H1 (cell line): ENCODE data around the gene CMTR1. TPM values are rescaled to one million over a fixed set of nuclear protein-coding genes. Genes with fewer than 3 reads are reported as not detected.
A peak's percentile ranks its signal among the peaks of the same experiment; 100 is the strongest.

Experiments
- CTCF ChIA-PET: fragments of 300-600 bp; sonication (Branson Sonifier 250); formaldehyde crosslinking; loops from one replicate; lab custom pipeline; 2021; ENCODE audit not compliant: partially characterized antibody; lab: Charles Lee
- POLR2A ChIA-PET: fragments of 300-600 bp; sonication (Branson Sonifier 250); formaldehyde crosslinking; loops from one replicate; lab custom pipeline; 2021; ENCODE audit warnings: inconsistent platforms; ENCODE audit not compliant: partially characterized antibody; lab: Charles Lee
- DNase-seq, 2 experiments: peaks; one replicate each; pipeline versions ENCODE4 v3.0.0 to v3.0.0-alpha.2; 2010 to 2022; ENCODE audit warnings: low spot score in 2 of 2, low read depth in 1 of 2, mixed read lengths in 1 of 2
- FAIRE-seq: peaks from 2 replicates; lab custom pipeline; 2011; peaks lifted over from hg19 to GRCh38; lab: Jason Lieb, UNC
- H2AFZ ChIP-seq: 2 replicates; pipeline ENCODE4 v1.8.1; 2012; ENCODE audit warnings: low read length, inconsistent platforms
- H2AK5ac ChIP-seq: 2 replicates; pipeline ENCODE4 v1.6.1; 2013; ENCODE audit warnings: low read depth, low read length
- H2BK120ac ChIP-seq: replicated peaks from 2 replicates; pipeline ENCODE3; 2013; ENCODE audit warnings: low read depth, low read length, inconsistent platforms
- H2BK12ac ChIP-seq: 2 replicates; pipeline ENCODE4 v1.6.1; 2013; ENCODE audit warnings: low read depth, low read length
- H2BK15ac ChIP-seq: 2 replicates; pipeline ENCODE4 v1.6.1; 2013; ENCODE audit warnings: low read length
- H2BK20ac ChIP-seq: 2 replicates; pipeline ENCODE4 v1.6.1; 2013; ENCODE audit warnings: low read length
- H2BK5ac ChIP-seq: 2 replicates; pipeline ENCODE4 v1.6.1; 2013; ENCODE audit warnings: low read depth, low read length
- H3K14ac ChIP-seq: 2 replicates; pipeline ENCODE4 v1.6.1; 2013; ENCODE audit warnings: inconsistent platforms; ENCODE audit not compliant: insufficient read length
- H3K18ac ChIP-seq: 2 replicates; pipeline ENCODE4 v1.6.1; 2013; ENCODE audit warnings: low read length; ENCODE audit errors: extremely low read depth
- H3K23ac ChIP-seq: 2 replicates; pipeline ENCODE4 v1.6.1; 2013; ENCODE audit warnings: inconsistent platforms; ENCODE audit not compliant: insufficient read length
- H3K23me2 ChIP-seq: 2 replicates; pipeline ENCODE4 v1.6.1; 2013; ENCODE audit warnings: low read depth, low read length
- H3K27ac ChIP-seq: 2 replicates; pipeline ENCODE4 v1.6.1; 2011; ENCODE audit warnings: low read depth, low read length, inconsistent platforms
- H3K27me3 ChIP-seq, 4 experiments: replicated peaks in 1 of 4; 1 replicate in 1 of 4; 2 replicates in 3 of 4; pipeline versions ENCODE4 v1.6.1 to v1.8.1; 2011 to 2013; ENCODE audit warnings: low read length in 3 of 4, mild to moderate bottlenecking in 3 of 4, inconsistent platforms in 2 of 4, mixed read lengths in 2 of 4, moderate library complexity in 1 of 4; ENCODE audit not compliant: control insufficient read depth in 3 of 4, insufficient read depth in 3 of 4; ENCODE audit errors: extremely low read depth in 1 of 4
- H3K36me3 ChIP-seq, 4 experiments: 2 replicates each; pipeline versions ENCODE4 v1.6.1 to v1.8.1; 2011 to 2013; ENCODE audit warnings: mild to moderate bottlenecking in 4 of 4, low read length in 3 of 4, moderate library complexity in 2 of 4, control low read depth in 1 of 4, inconsistent platforms in 1 of 4; ENCODE audit not compliant: insufficient read depth in 4 of 4, control insufficient read depth in 2 of 4
- H3K4ac ChIP-seq: replicated peaks from 2 replicates; pipeline ENCODE3; 2013; ENCODE audit warnings: low read length, low read depth, mixed read lengths, inconsistent platforms; ENCODE audit not compliant: insufficient read length
- H3K4me1 ChIP-seq, 4 experiments: replicated peaks in 1 of 4; 1 replicate in 1 of 4; 2 replicates in 3 of 4; pipeline versions ENCODE4 v1.6.1 to v1.8.1; 2011 to 2013; ENCODE audit warnings: low read length in 3 of 4, inconsistent platforms in 2 of 4, mixed read lengths in 1 of 4; ENCODE audit not compliant: insufficient read depth in 4 of 4, control insufficient read depth in 3 of 4
- H3K4me2 ChIP-seq, 2 experiments: 2 replicates each; pipeline versions ENCODE4 v1.6.1 to v1.8.1; 2011 to 2013; ENCODE audit warnings: low read depth in 2 of 2, low read length in 2 of 2, control low read depth in 1 of 2, inconsistent platforms in 1 of 2, mild to moderate bottlenecking in 1 of 2; ENCODE audit not compliant: insufficient read depth in 1 of 2
- H3K4me3 ChIP-seq, 4 experiments: fragments of 200-600, 300-600 bp in 1 of 4; sonication (generic), shearing (Covaris generic), sonication (Bioruptor Twin) in 1 of 4; 2 replicates each; pipeline versions ENCODE4 v1.5.1 to v1.8.1; 2011 to 2016; ENCODE audit warnings: low read length in 4 of 4, low read depth in 3 of 4, control low read depth in 2 of 4, inconsistent platforms in 2 of 4, mild to moderate bottlenecking in 2 of 4, mixed read lengths in 1 of 4, moderate library complexity in 1 of 4; ENCODE audit not compliant: insufficient read depth in 2 of 4; ENCODE audit errors: extremely low read depth in 1 of 4
- H3K56ac ChIP-seq: replicated peaks from 2 replicates; pipeline ENCODE3; 2013; ENCODE audit warnings: low read depth, mild to moderate bottlenecking, mixed read lengths, low read length, inconsistent platforms; ENCODE audit not compliant: insufficient read length
- H3K79me1 ChIP-seq: 2 replicates; pipeline ENCODE4 v1.6.1; 2013; ENCODE audit warnings: low read depth, low read length, control low read depth
- H3K79me2 ChIP-seq, 2 experiments: 2 replicates each; pipeline versions ENCODE4 v1.6.1 to v1.8.1; 2012 to 2013; ENCODE audit warnings: low read length in 2 of 2, mild to moderate bottlenecking in 2 of 2, inconsistent platforms in 1 of 2; ENCODE audit not compliant: insufficient read depth in 2 of 2, control insufficient read depth in 1 of 2
- H3K9ac ChIP-seq, 4 experiments: replicated peaks in 1 of 4; 1 replicate in 1 of 4; 2 replicates in 3 of 4; pipeline versions ENCODE4 v1.6.1 to v1.8.1; 2011 to 2013; ENCODE audit warnings: low read depth in 3 of 4, low read length in 3 of 4, control low read depth in 2 of 4, mild to moderate bottlenecking in 2 of 4, moderate library complexity in 2 of 4, inconsistent platforms in 1 of 4; ENCODE audit errors: extremely low read depth in 1 of 4
- H3K9me3 ChIP-seq, 2 experiments: 2 replicates each; pipeline versions ENCODE4 v1.6.1 to v1.8.1; 2012 to 2013; ENCODE audit warnings: mild to moderate bottlenecking in 2 of 2, moderate library complexity in 2 of 2, control low read depth in 1 of 2, inconsistent platforms in 1 of 2, low read depth in 1 of 2, low read length in 1 of 2, mixed read lengths in 1 of 2; ENCODE audit not compliant: insufficient read depth in 2 of 2
- H4K20me1 ChIP-seq, 2 experiments: replicated peaks in 1 of 2; 2 replicates each; pipeline versions ENCODE3 to v1.8.1; 2011 to 2013; ENCODE audit warnings: inconsistent platforms in 2 of 2, low read length in 2 of 2, mild to moderate bottlenecking in 1 of 2; ENCODE audit not compliant: insufficient read depth in 2 of 2, control insufficient read depth in 1 of 2
- H4K5ac ChIP-seq: 2 replicates; pipeline ENCODE4 v1.6.1; 2013; ENCODE audit warnings: low read length, low read depth, mixed read lengths, inconsistent platforms; ENCODE audit not compliant: insufficient read length
- H4K8ac ChIP-seq: 2 replicates; pipeline ENCODE4 v1.8.0; 2013; ENCODE audit warnings: mild to moderate bottlenecking, moderate library complexity, low read length, inconsistent platforms; ENCODE audit not compliant: insufficient read depth; ENCODE audit errors: extremely low read depth
- H4K91ac ChIP-seq: replicated peaks from 2 replicates; pipeline ENCODE3; 2013; ENCODE audit warnings: low read length, mixed read lengths, inconsistent platforms; ENCODE audit not compliant: insufficient read length
- E2F6 ChIP-seq: IDR thresholded peaks from 2 replicates; pipeline ENCODE4 v1.6.1; 2012; ENCODE audit warnings: inconsistent platforms
- RBBP5 ChIP-seq: IDR thresholded peaks from 2 replicates; pipeline ENCODE4 v1.7.1; 2012; ENCODE audit warnings: low read depth, mild to moderate bottlenecking, inconsistent platforms, low read length, moderate library complexity, borderline replicate concordance
- RFX5 ChIP-seq: IDR thresholded peaks from 2 replicates; pipeline ENCODE4 v1.6.1; 2011; ENCODE audit warnings: low read depth, low read length, improper control_type of control experiment, borderline replicate concordance
- RNF2 ChIP-seq: fragments of 200-900, 300-1000 bp; sonication (generic); IDR thresholded peaks from 2 replicates; pipeline ENCODE4 v1.7.1; 2016; ENCODE audit warnings: borderline replicate concordance, low read depth, mild to moderate bottlenecking, antibody characterized with exemption, low read length; ENCODE audit not compliant: poor library complexity, severe bottlenecking; ENCODE audit errors: missing control alignments
- WGBS, 2 experiments: shearing (Covaris generic) in 1 of 2; methylation state at CpG; one replicate each; pipeline versions ENCODE4 v1.1.6 to v1.1.7; 2013 to 2015; ENCODE audit warnings: low lambda C conversion rate in 2 of 2, mixed read lengths in 2 of 2, inconsistent platforms in 1 of 2, low coverage in 1 of 2, missing lambda C conversion rate in 1 of 2; ENCODE audit not compliant: insufficient replicate concordance in 2 of 2, insufficient coverage in 1 of 2, insufficient read length in 1 of 2; ENCODE audit errors: extremely low coverage in 1 of 2, missing lambda C conversion rate in 1 of 2; 5-methylcytosine and 5-hydroxymethylcytosine counted together
- polyA plus RNA-seq, 7 experiments: library from polyadenylated mRNA; depleted of rRNA in 3 of 7; stranded (reverse) in 5 of 7; unstranded in 2 of 7; fragments of >200 nt in 5 of 7; fragments of 200-250 nt in 2 of 7; gene quantifications; 1 replicate in 5 of 7; 2 replicates in 1 of 7; 4 replicates in 1 of 7; pipeline versions ENCODE4 v1.2.1 to v1.2.3, GENCODE V29; 2011 to 2013; ENCODE audit warnings: missing spikeins in 2 of 7, mixed read lengths in 2 of 7
- total RNA-seq: library from RNA; stranded (reverse); fragmentation: NEBNext Ultra II Directional; extraction: Animal tissue kit (Norgen Biotek cat#: 25700); gene quantifications from 2 replicates; pipeline ENCODE4 v1.2.1, GENCODE V29; 2021

Gene CMTR1
- total and polyA plus RNA-seq, 2 of the 8 experiments (the other 6 are each of a cell fraction or from before 2014, with no cell fraction given) = 15.2 to 33.1 TPM

DNA sequence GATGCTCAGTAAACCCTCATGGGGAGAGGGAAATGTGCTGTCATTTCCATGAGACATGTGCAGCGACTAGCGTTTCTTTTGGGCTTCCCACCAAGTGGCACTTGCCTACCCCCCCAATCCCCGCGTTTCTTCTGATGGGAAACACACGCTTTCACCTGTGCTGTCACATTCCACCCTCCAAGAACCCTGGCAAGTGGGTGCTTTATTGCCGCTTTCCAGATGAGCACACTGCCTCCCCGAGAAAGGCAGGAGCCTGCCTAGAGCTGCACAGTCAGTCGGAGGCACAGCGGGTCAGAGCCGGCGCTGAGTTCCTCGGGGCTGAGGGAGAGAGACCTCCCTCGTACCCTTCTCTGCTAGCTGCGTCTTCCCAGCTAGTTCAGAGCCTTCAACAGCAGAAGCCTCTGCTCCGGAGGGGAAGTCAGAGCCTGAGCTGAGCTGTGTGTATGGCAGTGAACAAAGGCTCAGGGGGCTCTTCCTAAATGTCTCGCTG, 78.9 kb downstream of the CMTR1 start:
- H4K8ac ChIP-seq = no peak overlapping the region
- peaks cover 2 to 54% (median 42%) of the 10 kb centered on the region in 4 experiments for H3K4me1 ChIP-seq
- FAIRE-seq = no peak
- H2BK20ac ChIP-seq = peak overlapping the region; percentile 53; the same call in 1 of the 2 replicates
- H3K4me3 ChIP-seq = peak overlapping the region in 3 of 4 experiments; percentile 10 to 49 (median 26); a peak in 5 of 8 replicates
- peak overlapping the region; percentile 65 for H3K18ac ChIP-seq
- H3K27ac ChIP-seq = no peak overlapping the region
- H2BK15ac ChIP-seq = peak overlapping the region; percentile 75; the same call in 1 of the 2 replicates
- H3K9ac ChIP-seq = peak overlapping the region in 1 of 4 experiments; percentile 20; a peak in 1 of 7 replicates
- peak overlapping the region; percentile 60 for H2BK120ac ChIP-seq
- H3K4me2 ChIP-seq = peak overlapping the region; percentile 68 to 73
- H2BK12ac ChIP-seq = peak overlapping the region; percentile 94; the same call in 1 of the 2 replicates
- H4K91ac ChIP-seq = no peak overlapping the region
- H3K23me2 ChIP-seq = peaks cover 5% of the 10 kb centered on the region
- H2AFZ ChIP-seq = peak overlapping the region; percentile 90; the same call in 1 of the 2 replicates
- H3K79me2 ChIP-seq = no peaks in the 10 kb centered on the region
- no peak overlapping the region for H3K56ac ChIP-seq
- no peak overlapping the region for H3K4ac ChIP-seq
- POLR2A ChIA-PET = interaction anchor here (0.8 to 2.7 kb wide), 6 partner anchors 12 to 53 kb away, joined by 3 to 10 read pairs (median 7); partner anchors contain the start of gene CCDC167
- no peak overlapping the region for H2AK5ac ChIP-seq
- no peak overlapping the region for H3K23ac ChIP-seq
- H3K9me3 ChIP-seq = no peaks in the 10 kb centered on the region
- no peak overlapping the region for H4K5ac ChIP-seq
- H4K20me1 ChIP-seq = no peaks in the 10 kb centered on the region
- H3K14ac ChIP-seq = peak overlapping the region; percentile 14
- peaks cover 0 to 29% (median 21%) of the 10 kb centered on the region in 4 experiments; a peak in 6 of 7 replicates for H3K27me3 ChIP-seq
- no peaks in the 10 kb centered on the region for H3K79me1 ChIP-seq
- H3K36me3 ChIP-seq = no peaks in the 10 kb centered on the region
- DNase-seq = no peak
- peak overlapping the region; percentile 53; the same call in 1 of the 2 replicates for H2BK5ac ChIP-seq
- WGBS, 2 experiments = 21% methylated on average over 16 of the region's 16 CpGs; no CpG with 5 or more reads in 1 of the 2 experiments
- CTCF ChIA-PET = interaction anchor here (0.7 to 2.8 kb wide), 15 partner anchors 9 to 219 kb away, joined by 3 to 14 read pairs (median 4); no protein-coding TSS in a partner anchor
- 0 out of 2 replicates have a peak, but pooled peaks have one; percentile 35 for TF ChIP-seq E2F6
- peak; percentile 1 for TF ChIP-seq RNF2
- TF ChIP-seq RFX5 = no peak
- TF ChIP-seq RBBP5 = 0 out of 2 replicates have a peak, but pooled peaks have one; percentile 38
